HG03439 (cell line): ENCODE results near the gene ATP6V1C2.

Experiments used
- ATAC-seq: cut with Tn5 transposase; IDR thresholded peaks from one replicate; pipeline ENCODE4 v1.9.1; 2021; ENCODE audit warnings: mild to moderate bottlenecking, moderate library complexity; ENCODE audit not compliant: unreplicated experiment

The ATP6V1C2 gene

DNA sequence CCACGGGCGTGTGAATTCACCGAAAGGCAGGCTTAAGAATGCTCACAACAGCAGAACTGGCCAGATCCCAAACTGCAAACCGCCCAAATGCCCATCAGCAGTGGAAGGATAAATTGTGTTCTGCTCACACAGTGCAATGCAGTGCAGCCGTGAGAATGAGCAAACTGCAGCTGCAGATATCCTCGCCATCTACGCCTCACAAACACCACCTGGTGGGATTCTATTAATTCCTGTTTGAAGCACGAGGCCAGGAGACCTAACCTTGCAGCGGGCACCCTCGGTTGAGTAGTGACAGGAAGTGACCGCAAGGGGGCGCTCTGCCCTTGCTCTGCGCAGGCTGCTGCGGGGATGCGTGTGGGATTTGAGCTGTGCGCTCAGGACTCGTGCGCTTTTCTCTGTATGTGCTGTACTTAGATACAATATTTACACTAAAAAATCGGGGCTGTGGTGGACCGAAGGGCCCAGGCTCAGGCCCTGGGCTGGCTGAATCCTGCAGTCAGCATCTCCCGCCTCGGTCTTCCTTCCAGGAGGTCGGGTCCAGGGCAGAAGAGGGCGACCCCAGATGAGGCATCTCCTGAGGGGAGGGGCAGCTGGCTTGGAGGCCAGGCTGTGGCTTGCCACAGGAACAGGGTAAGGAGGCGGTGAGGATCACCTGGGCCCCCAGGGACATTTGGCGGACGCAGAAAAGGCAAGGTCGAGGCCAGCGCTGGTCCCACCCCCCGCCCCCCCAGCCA lies 110.9 kb downstream of the ATP6V1C2 start:
- ATAC-seq, result peak; percentile 74

DNA sequence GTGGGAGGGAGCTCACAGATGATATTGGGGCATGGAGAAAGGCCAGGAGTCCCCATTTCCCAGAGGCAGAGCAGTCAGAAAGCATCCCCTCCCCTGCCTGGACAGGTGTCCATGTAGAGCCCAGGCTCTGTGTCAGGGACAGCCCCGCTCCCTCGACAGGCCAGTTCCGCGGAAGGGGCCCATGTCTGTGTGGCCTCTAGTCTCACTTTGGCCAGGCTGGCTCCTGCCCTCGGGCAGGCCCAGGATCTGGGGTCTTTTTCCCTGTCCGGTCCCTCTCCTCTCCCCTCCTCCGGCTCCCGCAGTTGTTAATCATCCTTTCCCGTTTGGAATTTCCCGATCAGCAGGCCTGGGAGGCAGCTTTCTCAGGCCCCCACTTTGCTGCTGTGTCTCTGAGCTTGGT lies 111.6 kb downstream of the ATP6V1C2 start:
- ATAC-seq, result no peak

DNA sequence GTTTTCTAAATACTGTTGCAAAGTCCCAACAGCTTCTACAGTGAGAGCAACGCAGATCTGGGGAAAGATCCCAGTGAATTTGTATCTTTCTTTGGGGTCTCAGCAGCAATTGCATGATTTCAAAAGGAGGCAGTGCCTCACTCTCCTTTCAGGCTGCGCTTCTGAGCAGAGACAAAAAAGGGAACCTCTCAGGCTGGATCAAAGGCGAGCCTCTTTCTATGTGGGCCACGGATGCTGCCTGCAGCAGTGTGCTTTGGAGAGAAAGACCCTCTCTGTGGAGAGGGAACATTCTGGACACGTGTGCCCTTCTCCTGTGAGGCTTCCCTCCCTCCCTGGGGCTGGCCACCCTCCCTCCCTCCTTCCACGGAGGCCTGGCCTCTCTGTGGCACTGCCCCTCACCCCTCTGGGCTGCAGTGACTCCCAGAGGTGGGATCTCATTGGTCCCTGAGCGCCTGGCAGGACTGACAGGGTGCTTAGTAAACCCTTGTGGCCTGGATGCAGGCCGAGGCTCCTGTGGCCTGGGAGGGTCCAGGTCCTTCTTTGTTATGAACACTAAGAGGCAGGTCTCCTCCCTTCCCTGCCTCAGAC lies 112.7 kb downstream of the ATP6V1C2 start:
- no peak for ATAC-seq
